Measurements from ENCODE around the gene ARFIP1.

DNA sequence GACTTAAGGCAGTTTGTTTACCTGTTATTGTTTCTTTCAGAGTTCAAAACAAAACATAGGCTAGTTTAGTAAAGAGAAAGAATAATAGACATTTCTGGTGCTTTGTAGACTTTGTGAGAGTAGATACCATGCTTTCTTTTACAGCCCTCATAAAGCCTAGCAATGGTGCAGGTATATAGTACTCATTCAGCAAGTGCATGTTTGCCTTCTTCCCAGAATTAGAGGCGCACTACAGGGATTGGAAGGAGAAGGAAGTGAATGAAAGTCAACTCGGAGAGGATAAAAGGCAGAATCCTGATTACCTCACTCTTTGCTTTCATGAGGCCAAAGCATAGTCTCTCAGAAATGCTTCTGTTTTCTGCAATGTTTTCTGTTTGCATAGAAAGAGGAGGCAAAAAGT, 113.2 kb downstream of the ARFIP1 start:
- TF ChIP-seq POLR2A (IDR thresholded peaks at IDR 0.05; ENCODE audit: extremely low read depth, insufficient read length) (no peak), CTCF (IDR thresholded peaks at IDR 0.05; ENCODE audit: low read depth, low read length) (no peak), MYC (IDR thresholded peaks at IDR 0.05; ENCODE audit: low read depth, low read length) (no peak)
- TF ChIP-seq, protein P1, sequence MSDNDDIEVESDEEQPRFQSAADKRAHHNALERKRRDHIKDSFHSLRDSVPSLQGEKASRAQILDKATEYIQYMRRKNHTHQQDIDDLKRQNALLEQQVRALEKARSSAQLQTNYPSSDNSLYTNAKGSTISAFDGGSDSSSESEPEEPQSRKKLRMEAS (IDR thresholded peaks at IDR 0.05; ENCODE audit: low read depth, low read length), result no peak
